Breast epithelium (tissue), 3 donors: Measurements from ENCODE around the gene C3orf80.

ENCODE experiments used
- CTCF ChIP-seq, 3 donors: fragments of 450-650 bp; IDR thresholded peaks; one replicate each; pipeline ENCODE4 v1.5.1; 2016 to 2017; ENCODE audit warnings: antibody characterized with exemption in 3 of 3, mild to moderate bottlenecking in 3 of 3, moderate library complexity in 3 of 3
- POLR2A ChIP-seq: fragments of 450-650 bp; IDR thresholded peaks from one replicate; pipeline ENCODE4 v1.6.1; 2016; ENCODE audit warnings: antibody characterized with exemption, mild to moderate bottlenecking, moderate library complexity
- POLR2AphosphoS5 ChIP-seq, 3 donors: sonication (generic); formaldehyde crosslinking; IDR thresholded peaks; one replicate each; pipeline ENCODE4 v1.6.1; 2017; ENCODE audit warnings: antibody characterized with exemption in 3 of 3

DNA sequence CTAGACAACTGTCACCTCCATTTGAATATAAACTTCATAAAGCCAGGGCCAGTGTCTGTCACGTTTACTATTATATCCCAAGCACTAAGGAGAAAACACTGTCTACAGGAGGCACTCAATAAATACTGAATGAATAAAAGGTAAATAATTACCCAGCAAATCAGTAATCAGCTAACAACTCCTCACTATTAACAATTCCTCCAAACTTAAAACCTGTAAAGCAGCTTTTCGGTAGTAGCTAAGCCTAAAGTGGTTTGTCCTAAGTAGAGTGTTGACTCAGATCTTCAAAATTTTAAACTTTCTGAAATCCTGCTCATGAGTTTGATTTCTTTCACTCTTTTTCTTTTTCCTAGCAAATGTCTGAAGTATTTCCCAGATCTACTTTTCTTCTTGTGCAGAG, 39.9 kb downstream of the C3orf80 start:
- TF ChIP-seq CTCF (IDR thresholded peaks at IDR 0.05) (no peak), POLR2A (no peak), POLR2AphosphoS5 (IDR thresholded peaks at IDR 0.05) (no peak)
